Heart left ventricle (tissue), 16 donors: Measurements from ENCODE around the gene EHMT1. TPM values are rescaled to one million over a fixed set of nuclear protein-coding genes. Genes with fewer than 3 reads are reported as not detected.

Experiments
- ATAC-seq, 4 donors: fragments of 200-7000 bp; cut with Tn5 transposase; one replicate each; pipeline ENCODE4 v1.9.1; 2020 to 2022; ENCODE audit warnings: moderate library complexity in 4 of 4, mild to moderate bottlenecking in 3 of 4, moderate number of reproducible peaks in 1 of 4
- DNase-seq, 5 donors: peaks; one replicate each; pipeline ENCODE4 v3.0.0-alpha.2; 2020
- H3K27ac ChIP-seq, 12 donors: fragments of 200-600 bp; sonication (generic) in 4 of 12; one replicate each; pipeline versions ENCODE4 v1.5.0 to v1.8.0; 2016 to 2022; ENCODE audit warnings: mild to moderate bottlenecking in 2 of 12
- H3K27me3 ChIP-seq, 9 donors: fragments of 200-600 bp; sonication (generic) in 2 of 9; one replicate each; pipeline versions ENCODE4 v1.5.1 to v1.8.0; 2016 to 2022; ENCODE audit warnings: mild to moderate bottlenecking in 3 of 9
- H3K36me3 ChIP-seq, 9 donors: fragments of 200-600 bp; sonication (generic) in 2 of 9; one replicate each; pipeline versions ENCODE4 v1.5.0 to v1.8.0; 2018 to 2022; ENCODE audit warnings: mild to moderate bottlenecking in 2 of 9
- H3K4me1 ChIP-seq, 12 donors: fragments of 200-600 bp; sonication (generic) in 4 of 12; one replicate each; pipeline versions ENCODE4 v1.5.0 to v1.8.0; 2016 to 2022; ENCODE audit warnings: mild to moderate bottlenecking in 3 of 12
- H3K4me3 ChIP-seq, 12 donors: fragments of 200-600 bp; sonication (generic) in 4 of 12; one replicate each; pipeline versions ENCODE4 v1.5.0 to v1.8.0; 2017 to 2022; ENCODE audit warnings: mild to moderate bottlenecking in 9 of 12, moderate library complexity in 4 of 12
- H3K9me3 ChIP-seq, 12 donors: fragments of 200-600 bp; sonication (generic) in 4 of 12; one replicate each; pipeline versions ENCODE4 v1.5.0 to v1.8.0; 2016 to 2022; ENCODE audit warnings: mild to moderate bottlenecking in 1 of 12
- CTCF ChIP-seq, 12 donors: fragments of 200-600 bp; sonication (generic) in 4 of 12; IDR thresholded peaks; one replicate each; pipeline versions ENCODE4 v1.5.0 to v1.8.0; 2018 to 2022; ENCODE audit warnings: antibody characterized with exemption in 12 of 12, mild to moderate bottlenecking in 5 of 12
- POLR2A ChIP-seq, 2 donors: fragments of 450-650 bp; IDR thresholded peaks; one replicate each; pipeline ENCODE4 v1.6.1; 2017; ENCODE audit warnings: antibody characterized with exemption in 2 of 2, mild to moderate bottlenecking in 2 of 2, moderate library complexity in 2 of 2
- WGBS, 4 donors: extraction: QIAGEN DNeasy Blood & Tissue Kit in 2 of 4; methylation state at CpG; one replicate each; pipeline versions ENCODE4 v1.1.5 to v1.1.7; 2013 to 2018; 5-methylcytosine and 5-hydroxymethylcytosine counted together
- intact Hi-C, 10 donors: fragments of 100-400 bp; cut with DNase I; formaldehyde crosslinking; loops; one replicate each; pipeline versions ENCODE4 v1.11.1 to v1.14.2; 2022
- polyA plus RNA-seq, 2 donors: library from polyadenylated mRNA; stranded (reverse); fragments of 200-250 nt; gene quantifications; one replicate each; pipeline ENCODE4 v1.2.3, GENCODE V29; 2013
- total RNA-seq, 9 donors: library from RNA; depleted of rRNA in 2 of 9; stranded (reverse); fragments of >200 nt in 2 of 9; fragmentation: NEBNext Ultra II Directional in 3 of 9; extraction: Animal tissue kit (Norgen Biotek cat#: 25700) in 3 of 9; gene quantifications; one replicate each; pipeline versions ENCODE4 v1.1.0 to v1.2.4, GENCODE V29; 2016 to 2023
- donor health status: ischemic (EF 13 %, LVEDD 7.1; RV severe dilation, severe dysfunction).
- donor health status: healthy with polysubstance abuse.
- donor health status: DM: no; HTN: yes; CAD: no.
- donor health status: DM: no; HTN: no; CAD: no.
- donor health status: ischemic (EF 25% LVEDD 6.9; RV normal size, moderate dysfunction).
- donor health status: ischemic (EF 25% LVEDD 5.7; RV mildly dilated, moderate dysfunction).
- donor health status: healthy.
- donor health status: DM: yes; HTN: yes; CAD: no.
- donor health status: ischemic (EF 35%, LVEDD 5.7; RV mildly dilated, moderate dysfunction).
- donor health status: nonischemic (EF 11% LVEDD 7.7; RV severe dilation, severe dysfunction).
- donor health status: DM: yes; HTN: yes; CAD: no.
- donor health status: PGD.
- donor health status: ischemic (EF 29% LVEDD 5.4; RV normal size, mild dysfunction).
- donor health status: nonischemic (EF 23%, LVEDD 6.1; RV moderate dilation, normal function).

Gene EHMT1
- total and polyA plus RNA-seq, 11 donors: 24.5 to 55.9 (median 28.9) TPM

- WGBS, 4 donors: 23 to 35% (median 27%) methylated on average over 11 to 17 of the region's 17 CpGs
- Histone ChIP-seq H3K36me3 (no peaks in the 10 kb centered on the region), H3K4me3 (peak overlapping the region in 10 of 12 donors; percentile 61 to 91 (median 80)), H3K4me1 (peaks cover 7 to 63% (median 35%) of the 10 kb centered on the region in 12 donors), H3K27ac (peak overlapping the region in 8 of 12 donors; percentile 8 to 94 (median 82)), H3K9me3 (no peaks in the 10 kb centered on the region), H3K27me3 (no peaks in the 10 kb centered on the region)
- intact Hi-C loops: no loop called here
- peak in 3 of 5 donors; percentile 46 to 63 (median 62) for DNase-seq
- peak in 3 of 4 donors; percentile 4 to 35 (median 5) for ATAC-seq
- TF ChIP-seq POLR2A (IDR thresholded peaks at IDR 0.05) (no peak), CTCF (IDR thresholded peaks at IDR 0.05) (no peak)
Observed at GRCh38 chr9:137607141-137607857, 11.5 kb upstream of the EHMT1 start.

GRCh38 chr9:137610944-137611343 is 7.9 kb upstream of the EHMT1 start:
- intact Hi-C loops: no loop called here
- DNase-seq: peak in 1 of 5 donors; percentile 14
- H3K4me1 ChIP-seq: peaks cover 7 to 61% (median 39%) of the 10 kb centered on the region in 12 donors
- no peak overlapping the region for H3K4me3 ChIP-seq
- no peaks in the 10 kb centered on the region for H3K27me3 ChIP-seq
- H3K9me3 ChIP-seq: no peaks in the 10 kb centered on the region
- TF ChIP-seq CTCF (IDR thresholded peaks at IDR 0.05) (no peak), POLR2A (IDR thresholded peaks at IDR 0.05) (no peak)
- peaks cover 0 to 27% (median 21%) of the 10 kb centered on the region in 9 donors for H3K36me3 ChIP-seq
- no peak overlapping the region for H3K27ac ChIP-seq
- WGBS, 4 donors: 80 to 85% (median 82%) methylated on average over 4 to 6 of the region's 6 CpGs
- no peak for ATAC-seq

- TF ChIP-seq POLR2A (IDR thresholded peaks at IDR 0.05) (peak in 1 of 2 donors; percentile 9), CTCF (IDR thresholded peaks at IDR 0.05) (no peak)
- Histone ChIP-seq H3K36me3 (peaks cover 0 to 36% (median 27%) of the 10 kb centered on the region in 9 donors), H3K4me1 (peaks cover 0 to 57% (median 31%) of the 10 kb centered on the region in 12 donors), H3K9me3 (no peaks in the 10 kb centered on the region), H3K27ac (peak overlapping the region in 5 of 12 donors; percentile 15 to 57 (median 25)), H3K4me3 (no peak overlapping the region), H3K27me3 (no peaks in the 10 kb centered on the region)
- ATAC-seq (peak in 3 of 4 donors; percentile 26 to 44 (median 26)), DNase-seq (peak in 2 of 5 donors; percentile 13 to 78)
- WGBS, 4 donors: 47 to 57% (median 51%) methylated on average over 13 to 21 of the region's 21 CpGs
- intact Hi-C loops: no loop called here
Observed at GRCh38 chr9:137611623-137612609, 6.9 kb upstream of the EHMT1 start.
